Caco-2 (cell line): ENCODE data around the gene GTF3C6. TPM values are rescaled to one million over a fixed set of nuclear protein-coding genes. Genes with fewer than 3 reads are reported as not detected.
A peak's percentile ranks its signal among the peaks of the same experiment; 100 is the strongest.
"Not testable (repeated sequence)": the region's sequence is repeated elsewhere in the genome, so short reads cannot be mapped to it uniquely, and the experiment has no call there.

Experiments used
- BruUV-seq: library from RNA; stranded (reverse); fragments of 400-500 nt; replicated peaks from 2 replicates; lab custom pipeline; 2021; lab: Mats Ljungman, UMichigan
- CTCF ChIA-PET: fragments of 300-600 bp; sonication (Branson Sonifier 250); formaldehyde crosslinking; loops from one replicate; lab custom pipeline; 2022; ENCODE audit warnings: antibody characterized with exemption; lab: Charles Lee
- POLR2A ChIA-PET: fragments of 300-600 bp; sonication (Branson Sonifier 250); formaldehyde crosslinking; loops from one replicate; lab custom pipeline; 2022; ENCODE audit warnings: antibody characterized with exemption; lab: Charles Lee
- DNase-seq, 2 experiments: peaks; one replicate each; pipeline versions ENCODE4 v3.0.0 to v3.0.0-alpha.2; 2020 to 2022
- H3K27me3 ChIP-seq: replicated peaks from 2 replicates; pipeline ENCODE4 v1.6.0; 2011; ENCODE audit warnings: low read length; ENCODE audit not compliant: control insufficient read depth, insufficient read depth
- H3K36me3 ChIP-seq: 2 replicates; pipeline ENCODE4 v1.5.1; 2011; ENCODE audit warnings: low read length; ENCODE audit not compliant: control insufficient read depth, insufficient read depth
- H3K4me1 ChIP-seq: fragments of 250-450 bp; sonication (Bioruptor Pico); 2 replicates; pipeline ENCODE4 v1.5.1; 2020; ENCODE audit warnings: mild to moderate bottlenecking
- H3K4me3 ChIP-seq: 2 replicates; pipeline ENCODE4 v1.5.1; 2011; ENCODE audit warnings: low read depth, mild to moderate bottlenecking, control low read depth, low read length
- H3K9me3 ChIP-seq: fragments of 250-450 bp; sonication (Bioruptor Pico); 2 replicates; pipeline ENCODE4 v1.5.1; 2020; ENCODE audit warnings: mild to moderate bottlenecking, moderate library complexity
- H3K27ac Mint-ChIP-seq: one replicate; pipeline ENCODE4 v1.8.0; 2022; ENCODE audit warnings: mixed read lengths; ENCODE audit not compliant: unreplicated experiment
- H3K27me3 Mint-ChIP-seq: one replicate; pipeline ENCODE4 v1.8.0; 2022; ENCODE audit warnings: mixed read lengths; ENCODE audit not compliant: insufficient read depth, unreplicated experiment
- H3K36me3 Mint-ChIP-seq: one replicate; pipeline ENCODE4 v1.8.0; 2022; ENCODE audit warnings: mild to moderate bottlenecking, mixed read lengths; ENCODE audit not compliant: insufficient read depth, unreplicated experiment
- H3K4me1 Mint-ChIP-seq: one replicate; pipeline ENCODE4 v1.8.0; 2022; ENCODE audit warnings: low read depth, mixed read lengths; ENCODE audit not compliant: unreplicated experiment
- H3K4me3 Mint-ChIP-seq: one replicate; pipeline ENCODE4 v1.8.0; 2022; ENCODE audit warnings: mild to moderate bottlenecking, moderate library complexity, mixed read lengths; ENCODE audit not compliant: unreplicated experiment
- H3K9me3 Mint-ChIP-seq: one replicate; pipeline ENCODE4 v1.8.0; 2022; ENCODE audit warnings: mixed read lengths; ENCODE audit not compliant: unreplicated experiment
- intact Hi-C: fragments of 100-400 bp; cut with micrococcal nuclease; formaldehyde crosslinking; loops from one replicate; pipeline ENCODE4 v1.10.0; 2022; ENCODE audit not compliant: unreplicated experiment
- total RNA-seq: library from RNA; stranded (reverse); gene quantifications from 2 replicates; pipeline ENCODE4 v1.2.3, GENCODE V29; 2022
- TF ChIP-seq, protein P1 (sequence below), 2 experiments: fragments of 200-600 bp in 1 of 2; IDR thresholded peaks; 1 replicate in 1 of 2; 2 replicates in 1 of 2; pipeline versions ENCODE4 v1.5.1 to v1.8.0; 2011 to 2022; ENCODE audit warnings: antibody characterized with exemption in 1 of 2, control low read depth in 1 of 2, inconsistent platforms in 1 of 2, low read depth in 1 of 2, low read length in 1 of 2, mild to moderate bottlenecking in 1 of 2, moderate library complexity in 1 of 2; ENCODE audit not compliant: insufficient read depth in 1 of 2, severe bottlenecking in 1 of 2, unreplicated experiment in 1 of 2

Gene GTF3C6
- total RNA-seq, 1 experiment from 2014 or later: 114 TPM

DNA sequence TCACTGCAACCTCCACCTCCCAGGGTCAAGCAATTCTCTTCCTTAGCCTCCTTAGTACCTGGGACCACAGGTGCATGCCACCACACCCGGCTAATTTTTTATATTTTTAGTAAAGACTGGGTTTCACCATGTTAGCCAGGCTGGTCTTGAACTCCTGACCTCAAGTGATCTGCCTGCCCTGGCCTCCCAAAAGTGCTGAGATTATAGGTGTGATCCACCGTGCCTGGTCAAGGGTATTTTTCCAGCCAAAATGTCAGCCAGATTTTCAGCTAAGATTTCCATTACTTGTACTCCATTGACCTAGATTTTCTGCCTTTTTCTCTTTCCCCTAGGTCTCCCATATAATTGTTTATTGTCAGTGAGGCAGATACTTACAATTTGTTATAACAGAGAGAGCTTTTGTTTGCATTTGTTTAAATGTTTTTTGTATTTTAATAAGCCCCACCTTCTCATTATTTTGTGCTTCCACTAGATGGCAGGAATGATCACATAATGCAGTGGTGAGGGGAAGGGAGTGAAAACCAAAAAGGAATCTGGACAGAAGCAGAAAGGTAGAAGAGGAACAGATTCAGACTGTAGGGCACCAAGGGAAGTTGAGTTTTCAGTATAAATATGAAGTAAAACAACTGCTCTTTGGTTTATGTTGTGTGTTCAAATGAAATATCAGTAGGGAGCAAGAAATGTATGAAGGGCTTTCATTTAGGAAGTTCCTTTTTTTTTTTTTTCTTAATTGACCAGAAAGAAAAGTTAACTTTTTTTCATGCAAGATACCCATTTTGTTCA lies 53.0 kb downstream of the GTF3C6 start:
- CTCF ChIA-PET: interaction anchor here (0.8 to 1.6 kb wide), 5 partner anchors 16 to 247 kb away, joined by 3 to 8 read pairs (median 7); a partner anchor contains a TSS
- H3K4me3 Mint-ChIP-seq: no peak overlapping the region

DNA sequence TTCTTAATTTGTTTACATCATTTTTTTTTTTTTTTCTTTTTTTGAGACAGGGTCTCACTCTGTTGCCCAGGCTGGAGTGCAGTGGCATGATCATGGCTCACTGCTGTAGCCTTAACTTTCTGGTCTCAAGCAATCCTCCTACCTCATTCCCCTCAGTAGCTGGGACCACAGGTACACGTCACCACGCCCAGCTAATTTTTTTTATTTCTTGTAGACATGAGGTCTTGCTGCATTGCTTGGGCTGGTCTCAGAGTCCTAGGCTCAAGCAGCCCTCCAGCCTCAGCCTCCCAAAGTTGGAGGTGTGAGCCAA lies 53.6 kb downstream of the GTF3C6 start:
- POLR2A ChIA-PET: no interaction called here
- CTCF ChIA-PET: interaction anchor here (1.1 to 1.6 kb wide), 2 partner anchors 45 to 198 kb away, joined by 7 to 8 read pairs; no protein-coding TSS in a partner anchor
- no peak for DNase-seq
- H3K4me1 Mint-ChIP-seq: no peaks in the 10 kb centered on the region
- H3K4me3 ChIP-seq: no peak overlapping the region
- H3K4me1 ChIP-seq: no peaks in the 10 kb centered on the region
- intact Hi-C loops: no loop called here
- H3K27me3 Mint-ChIP-seq: no peaks in the 10 kb centered on the region
- H3K9me3 Mint-ChIP-seq: no peaks in the 10 kb centered on the region
- TF ChIP-seq, protein P1, sequence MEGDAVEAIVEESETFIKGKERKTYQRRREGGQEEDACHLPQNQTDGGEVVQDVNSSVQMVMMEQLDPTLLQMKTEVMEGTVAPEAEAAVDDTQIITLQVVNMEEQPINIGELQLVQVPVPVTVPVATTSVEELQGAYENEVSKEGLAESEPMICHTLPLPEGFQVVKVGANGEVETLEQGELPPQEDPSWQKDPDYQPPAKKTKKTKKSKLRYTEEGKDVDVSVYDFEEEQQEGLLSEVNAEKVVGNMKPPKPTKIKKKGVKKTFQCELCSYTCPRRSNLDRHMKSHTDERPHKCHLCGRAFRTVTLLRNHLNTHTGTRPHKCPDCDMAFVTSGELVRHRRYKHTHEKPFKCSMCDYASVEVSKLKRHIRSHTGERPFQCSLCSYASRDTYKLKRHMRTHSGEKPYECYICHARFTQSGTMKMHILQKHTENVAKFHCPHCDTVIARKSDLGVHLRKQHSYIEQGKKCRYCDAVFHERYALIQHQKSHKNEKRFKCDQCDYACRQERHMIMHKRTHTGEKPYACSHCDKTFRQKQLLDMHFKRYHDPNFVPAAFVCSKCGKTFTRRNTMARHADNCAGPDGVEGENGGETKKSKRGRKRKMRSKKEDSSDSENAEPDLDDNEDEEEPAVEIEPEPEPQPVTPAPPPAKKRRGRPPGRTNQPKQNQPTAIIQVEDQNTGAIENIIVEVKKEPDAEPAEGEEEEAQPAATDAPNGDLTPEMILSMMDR (IDR thresholded peaks at IDR 0.05; ENCODE audit: insufficient read depth in 1 of 2, low read depth in 1 of 2, low read length in 1 of 2, severe bottlenecking in 1 of 2, unreplicated experiment in 1 of 2): no peak
- no peaks in the 10 kb centered on the region for H3K9me3 ChIP-seq
- H3K27ac Mint-ChIP-seq: no peak overlapping the region
- H3K36me3 Mint-ChIP-seq: peaks cover 70% of the 10 kb centered on the region
- BruUV-seq: no TSS peak
- H3K36me3 ChIP-seq: peaks cover 4% of the 10 kb centered on the region
- no peaks in the 10 kb centered on the region for H3K27me3 ChIP-seq
- no peak overlapping the region for H3K4me3 Mint-ChIP-seq

More for the DNA sequence above, 53.0 kb downstream of the GTF3C6 start:
- Histone ChIP-seq H3K9me3 (no peaks in the 10 kb centered on the region), H3K4me3 (no peak overlapping the region), H3K36me3 (peaks cover 4% of the 10 kb centered on the region), H3K27me3 (no peaks in the 10 kb centered on the region), H3K4me1 (no peaks in the 10 kb centered on the region)
- H3K9me3 Mint-ChIP-seq: no peaks in the 10 kb centered on the region
- peaks cover 69% of the 10 kb centered on the region for H3K36me3 Mint-ChIP-seq
- no peak overlapping the region for H3K27ac Mint-ChIP-seq
- POLR2A ChIA-PET: no interaction called here
- no peaks in the 10 kb centered on the region for H3K27me3 Mint-ChIP-seq
- peak in 1 of 2 experiments; percentile 43 for DNase-seq
- no TSS peak for BruUV-seq
- TF ChIP-seq, protein P1 (IDR thresholded peaks at IDR 0.05; ENCODE audit: insufficient read depth in 1 of 2, low read depth in 1 of 2, low read length in 1 of 2, severe bottlenecking in 1 of 2, unreplicated experiment in 1 of 2): peak; percentile 62 to 67
- intact Hi-C loops: loop anchor here (1.0 kb wide), 2 partner anchors 199 to 245 kb away; no protein-coding TSS in a partner anchor
- H3K4me1 Mint-ChIP-seq: no peaks in the 10 kb centered on the region

DNA sequence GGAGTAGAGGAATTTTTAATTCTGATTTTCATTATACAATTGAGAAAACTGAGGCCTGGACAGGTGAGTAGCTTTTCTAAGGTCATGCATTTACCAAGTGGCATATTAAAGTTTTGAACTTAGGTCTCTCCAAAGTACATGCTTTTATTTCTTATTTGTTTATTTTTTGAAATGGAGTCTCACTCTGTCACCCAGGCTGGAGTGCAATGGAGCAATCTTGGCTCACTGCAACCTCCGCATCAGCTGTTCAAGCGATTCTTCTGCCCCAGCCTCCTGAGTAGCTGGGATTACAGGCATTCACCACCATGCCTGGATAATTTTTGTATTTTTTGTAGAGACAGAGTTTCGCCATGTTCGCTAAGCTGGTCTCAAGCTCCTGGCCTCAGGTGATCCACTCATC lies 54.0 kb downstream of the GTF3C6 start:
- H3K27ac Mint-ChIP-seq, H3K4me1 ChIP-seq, H3K4me1 Mint-ChIP-seq, BruUV-seq, POLR2A ChIA-PET, DNase-seq, H3K27me3 Mint-ChIP-seq, H3K9me3 Mint-ChIP-seq, H3K9me3 ChIP-seq, H3K4me3 ChIP-seq, H3K27me3 ChIP-seq, H3K36me3 ChIP-seq, H3K4me3 Mint-ChIP-seq, intact Hi-C loops: not testable (repeated sequence)
- CTCF ChIA-PET: interaction anchor here (1.6 kb wide), 1 partner anchor 45 kb away, joined by 7 read pairs; no protein-coding TSS in a partner anchor
- H3K36me3 Mint-ChIP-seq: peaks cover 72% of the 10 kb centered on the region
